HTERT RPE-1 (cell line): Measurements from ENCODE around the gene GARS1.

Experiments used
- in situ Hi-C: fragments of 300-500 bp; cut with MboI; formaldehyde crosslinking; loops from 4 replicates; pipeline ENCODE4 v1.14.3; 2020; ENCODE audit warnings: low sequenced_read_pairs

Gene GARS1, protein sequence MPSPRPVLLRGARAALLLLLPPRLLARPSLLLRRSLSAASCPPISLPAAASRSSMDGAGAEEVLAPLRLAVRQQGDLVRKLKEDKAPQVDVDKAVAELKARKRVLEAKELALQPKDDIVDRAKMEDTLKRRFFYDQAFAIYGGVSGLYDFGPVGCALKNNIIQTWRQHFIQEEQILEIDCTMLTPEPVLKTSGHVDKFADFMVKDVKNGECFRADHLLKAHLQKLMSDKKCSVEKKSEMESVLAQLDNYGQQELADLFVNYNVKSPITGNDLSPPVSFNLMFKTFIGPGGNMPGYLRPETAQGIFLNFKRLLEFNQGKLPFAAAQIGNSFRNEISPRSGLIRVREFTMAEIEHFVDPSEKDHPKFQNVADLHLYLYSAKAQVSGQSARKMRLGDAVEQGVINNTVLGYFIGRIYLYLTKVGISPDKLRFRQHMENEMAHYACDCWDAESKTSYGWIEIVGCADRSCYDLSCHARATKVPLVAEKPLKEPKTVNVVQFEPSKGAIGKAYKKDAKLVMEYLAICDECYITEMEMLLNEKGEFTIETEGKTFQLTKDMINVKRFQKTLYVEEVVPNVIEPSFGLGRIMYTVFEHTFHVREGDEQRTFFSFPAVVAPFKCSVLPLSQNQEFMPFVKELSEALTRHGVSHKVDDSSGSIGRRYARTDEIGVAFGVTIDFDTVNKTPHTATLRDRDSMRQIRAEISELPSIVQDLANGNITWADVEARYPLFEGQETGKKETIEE

DNA sequence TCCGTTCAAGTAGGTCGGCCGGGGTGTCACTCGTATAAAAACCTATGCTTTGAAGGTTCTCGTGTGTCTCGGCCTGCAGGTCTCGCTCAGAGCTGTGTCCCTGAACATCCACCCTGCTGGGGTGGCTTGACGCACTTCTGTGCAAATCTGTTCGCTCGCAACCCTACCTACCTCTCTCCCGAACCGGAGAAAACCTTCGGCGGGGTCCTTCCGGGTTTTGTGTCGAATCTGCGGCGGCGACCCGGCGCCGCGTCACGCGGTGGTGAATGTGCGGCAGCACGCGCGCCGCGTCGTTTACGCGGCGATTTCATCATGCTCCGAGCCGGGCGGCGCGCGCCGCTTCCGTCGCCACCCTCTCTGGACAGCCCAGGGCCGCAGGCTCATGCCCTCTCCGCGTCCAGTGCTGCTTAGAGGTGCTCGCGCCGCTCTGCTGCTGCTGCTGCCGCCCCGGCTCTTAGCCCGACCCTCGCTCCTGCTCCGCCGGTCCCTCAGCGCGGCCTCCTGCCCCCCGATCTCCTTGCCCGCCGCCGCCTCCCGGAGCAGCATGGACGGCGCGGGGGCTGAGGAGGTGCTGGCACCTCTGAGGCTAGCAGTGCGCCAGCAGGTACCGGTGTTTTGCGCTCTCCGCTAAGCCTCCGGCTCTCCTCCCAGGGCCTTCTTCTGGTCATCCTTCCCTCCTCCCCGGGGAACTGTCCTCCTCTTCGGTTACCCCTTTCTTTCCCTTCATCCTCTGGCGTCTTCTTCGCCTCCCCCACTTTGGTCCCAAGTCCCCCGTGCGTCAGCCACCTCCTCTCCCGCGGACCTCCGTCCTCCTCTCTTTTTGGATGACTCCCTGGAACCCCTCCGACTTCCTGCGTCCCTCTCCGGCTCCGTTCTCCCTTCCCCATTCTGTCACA lies at the start of gene GARS1:
Gene GARS1, plus strand, starts transcription at position 339 of the 896 bp plus-strand sequence. Its CDS starts 44 bp downstream, at position 383.
- in situ Hi-C loops = no loop called here

DNA sequence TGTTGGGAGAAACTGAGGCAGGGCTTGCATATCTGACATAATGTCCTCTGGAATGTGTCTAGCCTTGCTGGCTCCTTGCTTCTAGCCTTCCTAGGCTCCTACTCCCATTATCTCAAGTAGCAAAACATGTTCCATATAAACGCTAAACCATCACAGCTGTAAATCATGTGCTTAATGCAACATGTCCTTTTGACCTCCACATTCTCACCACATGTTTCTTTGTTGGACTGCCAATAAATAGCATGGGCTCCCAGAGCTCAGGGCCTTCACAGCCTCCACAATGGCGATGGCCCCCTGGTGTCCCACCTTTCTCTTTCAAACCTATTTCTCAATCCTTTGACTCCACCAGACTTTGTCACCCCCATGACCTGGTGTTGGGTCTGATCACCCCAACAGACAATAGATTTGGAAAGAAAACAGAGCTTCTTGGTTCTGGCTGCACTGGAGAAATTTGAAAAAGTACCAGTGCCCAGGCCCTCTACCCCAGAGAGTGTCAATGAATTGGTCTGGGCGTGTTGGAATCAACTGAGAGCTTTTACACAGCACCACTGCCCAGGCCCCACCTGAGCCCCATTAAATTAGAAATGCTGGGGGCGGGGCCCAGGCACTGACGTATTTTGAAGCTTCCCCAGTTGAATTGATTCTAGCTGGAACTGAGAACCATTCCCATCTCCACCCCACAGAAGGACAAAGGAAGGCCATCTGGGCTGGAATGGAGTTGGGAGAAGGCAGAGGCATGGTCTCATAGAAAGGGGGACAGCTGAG lies 48.7 kb upstream of the GARS1 start:
- in situ Hi-C loops = no loop called here

DNA sequence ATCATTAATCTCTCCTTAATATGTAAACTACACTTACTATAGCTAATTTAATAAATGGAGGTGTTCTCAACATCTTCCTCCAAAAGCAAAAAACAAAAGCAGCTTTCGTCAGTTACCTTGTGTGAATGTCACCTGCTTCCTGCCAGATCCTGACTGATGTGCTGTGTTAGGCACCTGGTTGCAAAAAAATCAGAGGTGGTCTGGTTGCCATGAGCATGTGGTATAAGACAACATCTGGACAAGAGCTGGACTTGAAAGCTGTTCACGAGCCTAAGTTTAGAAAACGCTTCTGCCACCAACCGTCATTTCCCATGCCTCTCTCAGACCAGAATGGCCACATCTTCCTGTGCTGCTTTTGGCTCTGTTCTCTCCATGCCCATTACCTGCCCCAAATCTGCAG lies 48.1 kb upstream of the GARS1 start:
- in situ Hi-C loops = no loop called here

DNA sequence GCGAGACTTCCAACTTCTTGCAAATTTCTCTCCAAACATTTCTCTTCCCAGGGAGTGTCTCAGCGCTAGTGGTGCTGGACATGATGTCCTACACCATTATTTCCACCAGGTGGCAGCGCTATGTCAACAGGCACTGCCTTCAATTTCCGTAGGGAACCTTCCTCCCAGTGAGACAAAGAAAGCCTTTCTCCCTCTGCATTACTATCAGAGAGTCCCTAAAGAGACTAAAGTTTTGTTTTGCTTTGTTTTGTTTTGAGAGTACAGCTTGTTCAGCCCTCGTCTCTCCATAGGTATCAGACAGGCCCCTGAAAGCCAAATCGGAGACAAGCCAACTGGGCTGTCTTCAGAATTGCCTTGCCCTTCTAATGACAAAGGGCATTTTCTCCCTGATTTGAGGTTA lies 45.8 kb upstream of the GARS1 start:
- in situ Hi-C loops = no loop called here

DNA sequence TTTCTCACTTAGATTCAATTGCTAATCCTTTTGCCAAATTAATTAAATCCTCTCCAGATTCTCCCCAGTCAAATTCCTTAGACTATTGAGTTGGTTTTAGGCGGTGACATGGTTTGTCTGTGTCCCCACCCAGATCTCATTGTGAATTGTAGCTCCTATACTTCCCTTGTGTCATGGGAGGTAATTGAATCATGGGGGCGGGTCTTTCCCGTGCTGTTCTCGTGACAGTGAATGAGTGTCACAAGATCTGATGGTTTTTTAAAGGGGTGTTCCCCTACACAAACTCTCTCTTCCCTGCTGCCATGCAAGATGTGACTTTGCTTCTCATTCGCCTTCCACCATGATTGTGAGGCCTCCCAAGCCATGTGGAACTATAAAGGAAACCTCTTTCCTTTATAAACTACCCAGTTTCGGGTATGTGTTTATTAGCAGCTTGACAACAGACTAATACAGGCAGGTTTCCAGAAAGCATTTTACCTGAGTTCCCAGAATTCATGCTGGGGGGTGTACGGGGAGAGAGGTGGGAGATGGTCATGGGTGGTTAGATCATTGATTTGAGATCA lies 44.7 kb upstream of the GARS1 start:
- in situ Hi-C loops = no loop called here

DNA sequence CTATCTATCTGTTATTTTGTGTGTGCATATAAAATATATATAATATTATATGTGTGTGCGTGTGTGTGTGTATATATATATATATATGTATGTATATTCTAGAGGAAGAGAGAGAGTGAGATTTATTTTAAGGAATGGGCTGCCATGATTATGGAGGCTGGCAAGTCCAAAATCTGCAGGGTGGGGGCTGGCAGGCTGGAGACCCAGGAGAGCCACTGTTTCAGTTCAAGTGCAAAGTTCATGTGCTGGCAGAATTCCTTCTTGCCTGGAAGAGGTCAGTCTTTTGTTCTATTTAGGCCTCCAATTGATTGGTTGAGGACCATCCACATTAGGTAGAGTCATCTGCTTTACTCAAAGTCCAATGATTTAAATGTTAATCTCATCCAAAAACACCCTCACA lies 42.3 kb upstream of the GARS1 start:
- in situ Hi-C loops = no loop called here

DNA sequence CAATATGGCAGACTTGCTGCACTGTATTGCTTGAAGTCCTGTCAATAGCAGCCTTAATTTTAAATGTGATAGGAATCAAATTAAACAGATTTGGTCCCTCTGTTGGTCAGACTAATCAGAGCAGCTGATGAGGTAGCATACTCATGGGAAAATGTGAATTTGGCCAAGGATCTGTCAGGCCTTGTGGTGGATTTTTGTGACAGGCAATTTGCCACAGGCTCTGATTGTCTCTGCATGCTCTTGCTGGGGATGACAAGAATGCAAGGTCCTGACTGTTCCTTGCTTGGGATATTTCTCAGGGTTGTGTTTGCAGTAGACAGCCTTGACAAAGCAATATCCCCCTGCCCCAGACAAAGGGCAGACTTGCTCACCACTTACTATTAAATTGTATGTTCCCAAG lies 41.5 kb upstream of the GARS1 start:
- in situ Hi-C loops = no loop called here

DNA sequence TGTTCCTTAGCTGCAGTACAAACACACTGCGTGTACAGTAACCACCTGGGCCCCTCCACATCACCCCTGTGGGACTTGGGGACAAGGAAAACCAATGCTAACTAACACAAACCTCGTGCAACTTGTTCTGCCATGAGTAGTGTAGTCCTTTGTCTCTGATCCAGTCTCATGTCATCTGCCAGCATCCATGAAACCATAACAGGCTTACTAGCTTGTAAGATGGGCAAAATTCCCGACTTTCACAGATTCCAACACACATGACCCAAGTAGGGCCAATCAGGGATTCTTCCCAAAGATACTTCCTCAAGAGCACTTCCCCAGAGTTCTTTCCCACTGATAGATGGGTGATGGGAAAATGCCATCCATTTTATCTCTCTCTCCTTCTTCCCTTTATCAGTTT lies 41.1 kb upstream of the GARS1 start:
- in situ Hi-C loops = no loop called here

DNA sequence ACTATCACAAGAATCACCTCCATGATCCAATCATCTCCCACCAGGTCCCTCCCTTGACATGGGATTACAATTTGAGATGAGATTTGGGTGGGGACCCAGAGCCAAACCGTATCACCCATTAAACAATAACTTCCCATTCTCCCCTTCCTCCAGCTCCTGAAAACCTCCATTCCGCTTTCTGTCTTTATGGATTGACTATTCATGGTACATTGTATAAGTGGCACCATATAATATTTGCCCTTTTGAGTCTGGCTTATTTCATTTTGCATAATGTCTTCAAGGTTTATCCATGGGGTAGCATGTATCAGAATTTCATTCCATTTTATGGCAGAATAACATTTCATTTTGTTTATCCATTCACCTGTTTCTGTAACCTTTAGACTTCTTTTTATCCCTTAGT lies 39.2 kb upstream of the GARS1 start:
- in situ Hi-C loops = no loop called here

DNA sequence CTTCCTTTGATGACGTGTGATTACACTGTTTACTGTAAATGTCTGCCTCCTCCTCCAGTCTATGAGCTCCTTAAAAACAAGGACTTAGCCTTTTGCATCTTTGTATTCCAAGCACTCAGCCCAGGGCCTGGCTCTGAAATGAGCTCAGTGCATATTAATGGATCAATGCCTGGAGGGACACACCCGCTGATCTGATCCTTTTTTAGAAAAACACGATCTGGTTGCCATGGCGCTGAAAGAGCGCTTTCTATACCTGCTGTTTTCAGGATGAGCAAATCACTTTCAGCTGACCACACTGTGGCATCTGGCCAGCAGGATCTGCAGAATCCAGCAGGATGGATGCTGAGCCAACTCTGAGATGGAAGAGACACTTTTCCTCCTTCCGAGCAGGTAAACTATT lies 37.8 kb upstream of the GARS1 start:
- in situ Hi-C loops = no loop called here

DNA sequence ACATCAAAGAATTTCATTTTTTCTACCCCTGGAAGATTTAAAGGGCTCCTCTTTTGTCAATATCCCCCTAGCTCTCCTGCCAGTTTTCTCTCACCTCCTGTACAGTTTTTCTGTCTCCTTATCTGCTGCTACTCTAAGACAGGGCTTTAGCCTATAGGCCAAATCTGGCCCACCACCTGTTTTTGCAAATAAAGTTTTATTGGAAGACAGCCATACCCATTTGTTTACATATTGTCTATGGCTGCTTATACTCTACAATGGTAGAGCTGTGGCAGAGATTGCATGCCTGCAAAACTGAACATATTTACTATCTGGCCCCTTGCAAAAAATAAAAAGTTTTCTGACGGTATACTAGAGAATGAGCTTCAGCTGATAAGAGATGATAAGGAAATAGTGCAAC lies 37.4 kb upstream of the GARS1 start:
- in situ Hi-C loops = no loop called here

DNA sequence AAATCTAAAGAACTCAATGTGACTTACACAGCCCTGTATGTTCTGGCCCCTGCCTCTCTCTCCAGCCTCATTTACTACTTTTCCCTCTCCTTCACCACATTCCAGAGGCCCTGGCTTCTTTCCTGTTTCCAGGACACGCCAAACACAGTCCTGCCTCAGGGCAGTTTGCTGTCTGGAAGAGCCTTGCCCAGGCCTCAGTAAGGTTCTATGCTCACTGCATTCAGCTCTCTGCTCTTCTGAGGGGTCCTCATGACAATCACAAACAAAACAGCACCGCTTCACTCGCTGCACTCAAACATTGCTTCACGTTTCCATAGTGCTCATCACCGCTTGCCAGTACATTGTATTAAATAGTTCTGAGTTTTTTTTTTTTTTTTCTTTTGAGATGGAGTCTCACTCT lies 35.1 kb upstream of the GARS1 start:
- in situ Hi-C loops = no loop called here

DNA sequence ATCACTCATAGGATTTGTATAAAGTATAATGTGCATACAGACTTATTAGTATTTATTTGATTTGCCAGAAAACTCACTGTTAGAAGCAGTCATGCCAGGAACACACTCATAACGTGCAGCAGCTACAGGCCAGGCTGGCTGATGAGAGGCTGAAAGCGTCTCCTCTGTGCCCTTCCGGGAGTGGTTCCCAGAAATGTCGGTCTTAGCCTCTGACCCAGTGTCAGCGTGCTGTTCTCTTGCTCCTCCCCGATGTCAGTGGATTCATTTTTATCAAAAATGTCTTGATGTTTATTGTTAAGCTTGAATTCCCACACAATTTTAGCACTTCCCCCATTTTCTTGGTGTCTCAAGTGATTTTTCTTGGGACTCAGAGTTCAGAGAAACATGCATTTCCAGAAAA lies 33.3 kb upstream of the GARS1 start:
- in situ Hi-C loops = no loop called here

DNA sequence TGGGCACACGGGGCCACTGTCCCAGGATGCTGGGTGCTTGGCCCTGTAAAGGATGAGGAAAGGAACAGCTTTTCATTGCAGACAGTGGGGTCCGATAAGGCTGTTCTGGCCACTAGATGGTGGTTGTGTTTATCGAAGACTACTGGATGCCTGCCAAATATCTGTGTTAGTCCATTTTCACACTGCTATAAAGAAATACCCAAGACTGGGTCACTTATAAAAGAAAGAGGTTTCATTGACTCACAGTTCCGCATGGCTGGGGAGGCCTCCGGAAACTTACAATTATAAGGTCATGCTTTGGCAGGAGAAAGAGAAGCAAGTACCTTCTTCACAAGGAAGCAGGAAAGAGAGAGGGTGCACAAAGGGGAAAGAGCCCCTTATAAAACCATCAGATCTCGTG lies 32.2 kb upstream of the GARS1 start:
- in situ Hi-C loops = no loop called here

DNA sequence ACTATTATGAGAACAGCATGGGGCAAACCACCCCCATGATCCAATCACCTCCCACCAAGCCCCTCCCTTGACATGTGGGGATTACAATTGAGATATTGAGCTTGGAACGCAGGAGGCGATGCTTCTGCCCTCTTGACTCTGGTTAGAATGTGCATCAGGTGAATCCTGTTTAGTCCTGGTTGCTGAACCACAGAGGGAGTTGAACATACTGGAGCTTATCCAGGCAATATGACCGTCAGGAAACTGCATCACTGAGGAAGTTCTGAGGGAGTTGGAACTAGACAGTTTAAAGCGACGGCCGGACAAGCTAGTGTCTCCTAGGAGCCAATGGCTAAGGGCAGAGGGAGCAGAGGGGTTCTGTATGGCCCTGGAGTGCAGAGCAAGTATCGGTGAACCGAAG lies 31.8 kb upstream of the GARS1 start:
- in situ Hi-C loops = no loop called here

DNA sequence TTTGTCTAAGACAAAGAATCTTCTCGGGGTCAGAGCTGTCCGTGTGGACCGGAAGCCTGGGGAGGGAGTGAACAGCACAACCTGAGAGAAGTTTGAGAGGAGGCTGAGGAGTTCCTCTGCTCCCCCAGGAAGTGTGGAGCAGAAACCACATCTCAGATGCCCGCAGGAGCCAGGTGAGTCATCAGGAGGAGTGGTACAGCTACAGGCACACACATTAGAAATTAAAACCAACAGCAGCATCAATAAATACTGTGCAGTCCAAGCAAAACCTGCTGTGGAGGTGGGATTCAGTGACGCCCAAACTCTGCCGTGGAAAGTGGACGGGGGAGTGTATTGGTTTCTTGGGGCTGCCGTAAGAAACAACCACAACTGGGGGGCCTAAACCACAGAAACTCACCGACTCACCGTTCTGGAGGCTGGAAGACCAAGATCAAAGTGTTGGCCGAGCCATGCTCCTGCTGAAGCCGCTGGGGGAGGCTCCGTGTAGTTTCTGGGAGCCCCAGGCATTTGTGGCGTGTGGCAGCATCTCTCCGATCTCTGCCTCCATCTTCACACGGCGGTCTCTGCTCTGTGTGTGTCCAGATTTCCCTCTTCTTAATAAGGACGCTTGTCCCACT lies 31.2 kb upstream of the GARS1 start:
- in situ Hi-C loops = no loop called here

DNA sequence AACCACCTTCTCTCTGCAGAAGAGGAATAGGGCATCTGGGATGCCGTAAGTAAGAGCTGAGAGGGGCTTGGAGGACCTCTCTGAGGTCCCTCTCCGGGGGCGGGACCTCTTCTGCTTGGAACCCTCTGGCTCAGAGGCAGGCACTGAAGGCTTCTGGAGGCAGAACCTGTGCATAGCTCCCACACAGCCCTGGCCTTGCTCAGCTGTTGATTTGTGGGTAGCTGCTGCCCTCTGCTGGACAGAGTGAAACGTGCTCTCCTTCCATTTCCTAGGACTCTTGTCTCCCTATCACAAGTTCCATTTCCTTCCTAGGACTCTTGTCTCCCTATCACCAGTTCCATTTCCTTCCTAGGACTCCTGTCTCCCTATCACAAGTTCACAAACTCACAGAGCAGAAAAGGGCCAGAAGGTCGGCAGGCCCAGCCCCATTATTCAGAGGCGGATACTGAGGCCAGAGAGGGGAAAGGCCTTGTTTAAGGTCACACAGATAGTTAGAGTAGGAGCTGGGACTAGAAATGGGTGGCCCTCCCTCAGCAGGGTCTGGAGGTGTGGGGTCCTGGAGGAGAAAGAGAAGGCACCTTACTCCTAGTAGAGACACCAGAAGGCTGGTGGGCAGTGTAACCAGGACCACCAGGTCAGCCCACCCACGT lies 30.3 kb upstream of the GARS1 start:
- in situ Hi-C loops = no loop called here

DNA sequence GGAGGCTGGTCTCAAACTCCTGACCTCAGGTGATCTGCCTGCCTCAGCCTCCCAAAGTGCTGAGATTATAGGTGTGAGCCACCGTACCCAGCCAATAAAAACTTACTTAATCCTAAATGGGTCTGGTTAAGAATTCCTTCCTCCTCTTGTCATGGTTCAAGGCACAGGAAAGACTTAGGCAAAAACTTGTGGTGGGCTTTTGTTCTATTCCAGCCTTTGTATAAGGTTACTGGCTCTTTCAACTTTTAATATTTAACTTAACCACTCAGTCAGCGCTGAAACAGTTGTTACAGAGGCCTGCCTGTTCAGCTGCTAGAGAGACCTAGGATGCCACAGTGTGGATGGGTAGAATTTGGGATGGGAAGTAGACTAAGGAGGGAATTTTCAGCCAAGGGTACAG lies 28.1 kb upstream of the GARS1 start:
- in situ Hi-C loops = no loop called here

DNA sequence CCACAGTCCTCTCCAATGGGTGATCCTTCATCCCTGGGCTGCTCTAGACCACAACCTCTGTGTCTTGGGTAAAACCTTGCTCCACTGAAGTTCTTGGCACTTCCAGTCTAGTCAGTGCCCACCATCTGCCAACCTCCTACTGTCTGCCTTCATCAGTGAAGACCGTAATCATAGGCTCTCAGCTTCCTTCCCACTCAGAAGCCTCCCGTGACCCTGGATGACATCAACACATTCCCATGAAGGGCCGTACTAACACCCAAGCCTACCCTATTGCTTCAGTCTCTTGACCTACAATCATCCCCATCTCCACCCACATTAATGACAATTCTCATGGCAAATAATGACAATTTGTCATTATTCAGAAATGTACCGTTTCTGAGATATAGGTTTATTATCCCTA lies 27.6 kb upstream of the GARS1 start:
- in situ Hi-C loops = no loop called here
